GM19455 (cell line): ENCODE results near the gene ZDHHC23.

Experiments used
- ATAC-seq: cut with Tn5 transposase; IDR thresholded peaks from one replicate; pipeline ENCODE4 v1.9.1; 2021; ENCODE audit not compliant: unreplicated experiment

Gene ZDHHC23

DNA sequence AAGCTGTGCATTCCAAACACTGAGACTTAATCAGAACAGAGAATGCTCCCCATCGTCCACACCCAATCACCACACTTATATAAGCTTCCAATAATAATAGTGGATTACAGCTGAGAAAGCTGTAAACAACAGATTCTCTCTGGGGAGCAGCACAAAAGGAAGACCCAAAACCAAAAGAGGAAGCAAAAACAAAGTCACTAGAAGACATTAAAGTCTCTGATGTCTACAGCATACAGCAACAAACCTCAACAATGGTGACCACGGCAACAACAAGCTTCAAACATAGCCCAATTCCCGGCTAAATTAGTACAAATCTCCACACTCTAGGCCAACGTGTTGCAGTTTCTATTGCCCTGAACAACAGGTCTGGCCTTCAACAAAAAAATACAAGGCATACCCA lies 37.7 kb downstream of the ZDHHC23 start:
- ATAC-seq = no peak

- peak; percentile 88 for ATAC-seq
These were observed 57.7 kb downstream of the ZDHHC23 start for GRCh38 chr3:114005481-114005880.

DNA sequence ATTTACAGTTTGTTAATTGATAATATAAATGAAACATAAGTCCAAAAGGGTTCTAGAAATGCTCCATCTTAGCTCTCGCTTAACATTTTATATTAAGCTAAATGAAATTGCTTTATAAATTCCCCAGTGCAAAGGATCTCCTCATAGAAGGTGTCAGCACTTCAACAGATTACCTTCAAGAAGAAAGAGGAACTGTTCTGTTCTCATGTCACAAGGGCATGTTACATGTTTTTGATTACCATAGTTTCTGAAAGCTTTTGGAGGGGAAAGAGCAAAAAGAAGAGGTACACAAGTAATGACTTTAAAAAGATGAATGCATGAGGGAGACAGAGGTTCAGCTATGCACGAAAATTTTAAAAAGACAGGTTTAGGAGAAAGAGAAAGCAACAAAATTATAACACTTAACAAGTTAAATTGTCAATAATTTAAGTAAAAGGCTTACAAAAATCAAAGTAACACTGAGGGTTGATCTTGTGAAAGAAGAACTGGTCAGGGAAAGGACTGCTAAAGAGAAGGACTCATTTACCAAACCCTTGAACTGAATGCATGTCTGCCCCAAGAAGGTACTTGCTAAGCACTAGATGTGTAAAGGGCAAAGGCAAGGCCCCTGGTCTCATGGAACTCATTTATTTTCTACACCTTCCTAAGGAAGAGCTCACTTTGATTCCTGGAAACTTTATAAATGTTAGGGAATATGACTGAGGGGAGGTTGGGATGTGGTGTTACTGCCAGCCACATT lies 63.4 kb downstream of the ZDHHC23 start:
- ATAC-seq = no peak
